Activated T-helper 2 cell treated with anti-CD3 and anti-CD28 coated beads, Interferon-gamma antibody, Interleukin-2, Interleukin-4, amounts not matched to agents 10 μg/mL and 5 μg/mL and 100 μg/mL, durations not matched to agents 14 hours and 24 hours and 36 hours (primary cell): ENCODE results near the gene TTF2. TPM values are rescaled to one million over a fixed set of nuclear protein-coding genes. Genes with fewer than 3 reads are reported as not detected.

Source experiments
- DNase-seq: peaks from one replicate; pipeline ENCODE4 v3.0.0; 2021; ENCODE audit warnings: low spot score
- H3K27ac Mint-ChIP-seq: one replicate; pipeline ENCODE4 v1.8.0; 2021; ENCODE audit warnings: mixed read lengths
- H3K27me3 Mint-ChIP-seq: one replicate; pipeline ENCODE4 v1.8.0; 2021; ENCODE audit warnings: low read depth, mixed read lengths
- H3K36me3 Mint-ChIP-seq: one replicate; pipeline ENCODE4 v1.8.0; 2021; ENCODE audit warnings: low read depth, mixed read lengths
- H3K4me1 Mint-ChIP-seq: one replicate; pipeline ENCODE4 v1.8.0; 2021; ENCODE audit warnings: low read depth, mixed read lengths
- H3K4me3 Mint-ChIP-seq: one replicate; pipeline ENCODE4 v1.8.0; 2021; ENCODE audit warnings: low read depth, mild to moderate bottlenecking, moderate library complexity, mixed read lengths
- H3K9me3 Mint-ChIP-seq: one replicate; pipeline ENCODE4 v1.8.0; 2021; ENCODE audit warnings: mixed read lengths
- intact Hi-C: fragments of 100-400 bp; cut with micrococcal nuclease; formaldehyde crosslinking; loops from one replicate; pipeline ENCODE4 v1.15.1; 2023
- total RNA-seq: library from RNA; stranded (reverse); gene quantifications from 2 replicates; pipeline ENCODE4 v1.2.3, GENCODE V29; 2022

TTF2 gene
- total RNA-seq: 98.4 and 103 TPM in 2 replicates

GRCh38 chr1:117059678-117060440 is at the start of gene TTF2:
Gene TTF2, plus strand, starts transcription at chr1:117060326. Its CDS starts 21 bp downstream, at chr1:117060347.
- Mint-ChIP-seq H3K4me1 (peaks cover 54% of the 10 kb centered on the region), H3K9me3 (no peaks in the 10 kb centered on the region), H3K4me3 (no peak within 1 kb of the TSS), H3K27ac (no peak within 1 kb of the TSS), H3K27me3 (no peaks in the 10 kb centered on the region), H3K36me3 (peaks cover 42% of the 10 kb centered on the region)
- intact Hi-C loops: loop anchor here (1.0 to 10.0 kb wide), 13 partner anchors 9 to 923 kb away; partner anchors contain the start of genes ATP1A1, CD101, IGSF3 and MAN1A2
- peak; percentile 98 for DNase-seq

- no peaks in the 10 kb centered on the region for H3K9me3 Mint-ChIP-seq
- H3K27me3 Mint-ChIP-seq: peaks cover 3% of the 10 kb centered on the region
- intact Hi-C loops: no loop called here
- DNase-seq: no peak
- no peaks in the 10 kb centered on the region for H3K36me3 Mint-ChIP-seq
- no peak overlapping the region for H3K4me3 Mint-ChIP-seq
- peaks cover 41% of the 10 kb centered on the region for H3K4me1 Mint-ChIP-seq
- no peak overlapping the region for H3K27ac Mint-ChIP-seq
Measured at GRCh38 chr1:117011334-117011733, 48.8 kb upstream of the TTF2 start.

- no peaks in the 10 kb centered on the region for H3K36me3 Mint-ChIP-seq
- H3K27ac Mint-ChIP-seq: no peak overlapping the region
- no peaks in the 10 kb centered on the region for H3K27me3 Mint-ChIP-seq
- no peak for DNase-seq
- H3K9me3 Mint-ChIP-seq: no peaks in the 10 kb centered on the region
- H3K4me3 Mint-ChIP-seq: no peak overlapping the region
- intact Hi-C loops: no loop called here
- H3K4me1 Mint-ChIP-seq: peaks cover 41% of the 10 kb centered on the region
Measured at GRCh38 chr1:117013309-117013858, 46.7 kb upstream of the TTF2 start.

- Mint-ChIP-seq H3K27me3 (no peaks in the 10 kb centered on the region), H3K9me3 (no peaks in the 10 kb centered on the region), H3K4me3 (no peak overlapping the region), H3K4me1 (peaks cover 33% of the 10 kb centered on the region), H3K27ac (no peak overlapping the region), H3K36me3 (no peaks in the 10 kb centered on the region)
- intact Hi-C loops: no loop called here
- no peak for DNase-seq
Measured at GRCh38 chr1:117014209-117014608, 45.9 kb upstream of the TTF2 start.

GRCh38 chr1:117015724-117016123 is 44.4 kb upstream of the TTF2 start:
- intact Hi-C loops: no loop called here

GRCh38 chr1:117017062-117017461 is 43.1 kb upstream of the TTF2 start:
- H3K4me1 Mint-ChIP-seq: peaks cover 24% of the 10 kb centered on the region
- H3K4me3 Mint-ChIP-seq: no peak overlapping the region
- DNase-seq: no peak
- H3K9me3 Mint-ChIP-seq: no peaks in the 10 kb centered on the region
- intact Hi-C loops: no loop called here
- H3K36me3 Mint-ChIP-seq: no peaks in the 10 kb centered on the region
- no peaks in the 10 kb centered on the region for H3K27me3 Mint-ChIP-seq
- no peak overlapping the region for H3K27ac Mint-ChIP-seq

More at GRCh38 chr1:117015724-117016123, 44.4 kb upstream of the TTF2 start:
- Mint-ChIP-seq H3K27ac (no peak overlapping the region), H3K36me3 (no peaks in the 10 kb centered on the region), H3K27me3 (no peaks in the 10 kb centered on the region), H3K9me3 (no peaks in the 10 kb centered on the region), H3K4me3 (no peak overlapping the region), H3K4me1 (peaks cover 26% of the 10 kb centered on the region)
- no peak for DNase-seq

- Mint-ChIP-seq H3K27ac (no peak overlapping the region), H3K9me3 (no peaks in the 10 kb centered on the region), H3K36me3 (no peaks in the 10 kb centered on the region), H3K4me3 (no peak overlapping the region), H3K27me3 (no peaks in the 10 kb centered on the region), H3K4me1 (peaks cover 24% of the 10 kb centered on the region)
- intact Hi-C loops: no loop called here
- DNase-seq: no peak
Measured at GRCh38 chr1:117017648-117018047, 42.5 kb upstream of the TTF2 start.

- Mint-ChIP-seq H3K4me3 (no peak overlapping the region), H3K36me3 (no peaks in the 10 kb centered on the region), H3K27ac (no peak overlapping the region), H3K27me3 (no peaks in the 10 kb centered on the region), H3K9me3 (no peaks in the 10 kb centered on the region), H3K4me1 (peaks cover 7% of the 10 kb centered on the region)
- intact Hi-C loops: no loop called here
- no peak for DNase-seq
Measured at GRCh38 chr1:117020526-117021156, 39.5 kb upstream of the TTF2 start.

GRCh38 chr1:117022114-117022513 is 38.0 kb upstream of the TTF2 start:
- H3K27ac Mint-ChIP-seq: no peak overlapping the region
- no peaks in the 10 kb centered on the region for H3K36me3 Mint-ChIP-seq
- no peaks in the 10 kb centered on the region for H3K9me3 Mint-ChIP-seq
- H3K27me3 Mint-ChIP-seq: no peaks in the 10 kb centered on the region
- H3K4me3 Mint-ChIP-seq: no peak overlapping the region
- H3K4me1 Mint-ChIP-seq: peaks cover under 1% of the 10 kb centered on the region
- intact Hi-C loops: no loop called here
- DNase-seq: no peak

GRCh38 chr1:117025568-117025967 is 34.6 kb upstream of the TTF2 start:
- Mint-ChIP-seq H3K4me3 (no peak overlapping the region), H3K9me3 (no peaks in the 10 kb centered on the region), H3K27me3 (no peaks in the 10 kb centered on the region)

GRCh38 chr1:117026361-117026760 is 33.8 kb upstream of the TTF2 start:
- Mint-ChIP-seq H3K27ac (no peak overlapping the region), H3K9me3 (no peaks in the 10 kb centered on the region), H3K4me1 (peaks cover 5% of the 10 kb centered on the region), H3K36me3 (no peaks in the 10 kb centered on the region), H3K4me3 (no peak overlapping the region), H3K27me3 (no peaks in the 10 kb centered on the region)
- intact Hi-C loops: no loop called here
- no peak for DNase-seq

More at GRCh38 chr1:117025568-117025967, 34.6 kb upstream of the TTF2 start:
- H3K4me1 Mint-ChIP-seq: peaks cover 5% of the 10 kb centered on the region
- intact Hi-C loops: no loop called here
- DNase-seq: no peak
- H3K27ac Mint-ChIP-seq: no peak overlapping the region
- H3K36me3 Mint-ChIP-seq: no peaks in the 10 kb centered on the region

- H3K27me3 Mint-ChIP-seq: no peaks in the 10 kb centered on the region
- H3K4me1 Mint-ChIP-seq: peaks cover 5% of the 10 kb centered on the region
- intact Hi-C loops: no loop called here
- no peak overlapping the region for H3K4me3 Mint-ChIP-seq
- DNase-seq: no peak
- peaks cover 3% of the 10 kb centered on the region for H3K36me3 Mint-ChIP-seq
- no peak overlapping the region for H3K27ac Mint-ChIP-seq
- H3K9me3 Mint-ChIP-seq: no peaks in the 10 kb centered on the region
Measured at GRCh38 chr1:117029685-117030084, 30.4 kb upstream of the TTF2 start.

- Mint-ChIP-seq H3K4me1 (peaks cover 5% of the 10 kb centered on the region), H3K27ac (no peak overlapping the region)
Measured at GRCh38 chr1:117030271-117030877, 29.8 kb upstream of the TTF2 start.

More at GRCh38 chr1:117030271-117030877, 29.8 kb upstream of the TTF2 start:
- H3K27me3 Mint-ChIP-seq: no peaks in the 10 kb centered on the region
- H3K9me3 Mint-ChIP-seq: no peaks in the 10 kb centered on the region
- DNase-seq: no peak
- H3K4me3 Mint-ChIP-seq: no peak overlapping the region
- H3K36me3 Mint-ChIP-seq: peaks cover 3% of the 10 kb centered on the region
- intact Hi-C loops: no loop called here
